IgD-negative memory B cell (primary cell): ENCODE measurements around the gene LIFR. TPM values are rescaled to one million over a fixed set of nuclear protein-coding genes. Genes with fewer than 3 reads are reported as not detected.
A peak's percentile ranks its signal among the peaks of the same experiment; 100 is the strongest.

Experiments
- H3K27ac Mint-ChIP-seq, 3 donors: one replicate each; pipeline ENCODE4 v1.8.0; 2020 to 2022; ENCODE audit warnings: mild to moderate bottlenecking in 3 of 3, mixed read lengths in 3 of 3, moderate library complexity in 1 of 3
- H3K27me3 Mint-ChIP-seq: one replicate; pipeline ENCODE4 v1.8.0; 2021; ENCODE audit warnings: mixed read lengths
- H3K36me3 Mint-ChIP-seq: one replicate; pipeline ENCODE4 v1.8.0; 2020; ENCODE audit warnings: mild to moderate bottlenecking, mixed read lengths
- H3K4me1 Mint-ChIP-seq, 3 donors: one replicate each; pipeline ENCODE4 v1.8.0; 2020 to 2022; ENCODE audit warnings: mixed read lengths in 3 of 3, mild to moderate bottlenecking in 1 of 3
- H3K4me3 Mint-ChIP-seq, 4 donors: one replicate each; pipeline ENCODE4 v1.8.0; 2020 to 2022; ENCODE audit warnings: mild to moderate bottlenecking in 4 of 4, mixed read lengths in 4 of 4, moderate library complexity in 3 of 4
- H3K9me3 Mint-ChIP-seq, 3 donors: one replicate each; pipeline ENCODE4 v1.8.0; 2020 to 2021; ENCODE audit warnings: mixed read lengths in 3 of 3, mild to moderate bottlenecking in 1 of 3
- polyA plus RNA-seq: library from polyadenylated mRNA; unstranded; fragments of 300-500 nt; fragmentation: Illumina TruSeq; gene quantifications from one replicate; pipeline ENCODE4 v1.2.3, GENCODE V29; 2021

The LIFR gene
- polyA plus RNA-seq, 1 donor from 2014 or later: not detected

DNA sequence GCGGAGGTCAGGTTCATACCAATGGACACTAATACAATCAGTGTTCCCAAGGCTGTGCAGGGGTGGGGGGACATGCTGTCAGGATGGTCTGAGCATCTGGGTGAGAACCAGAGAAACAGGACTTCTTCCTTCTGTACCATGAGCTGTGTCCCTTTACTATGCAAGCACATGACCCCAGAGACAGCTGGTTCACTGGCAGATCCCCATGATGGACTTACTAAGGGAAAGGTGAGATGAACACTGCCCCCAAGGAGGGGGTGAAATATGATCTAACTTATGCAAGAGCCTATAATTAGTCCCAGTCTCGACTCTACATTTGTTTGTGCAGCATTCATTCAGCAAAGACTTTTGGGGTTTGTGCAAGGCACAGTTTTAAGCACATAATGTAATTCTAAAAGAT lies 91.4 kb downstream of the LIFR start:
- Mint-ChIP-seq H3K9me3 (peaks cover 1 to 4% (median 3%) of the 10 kb centered on the region in 3 donors), H3K36me3 (no peaks in the 10 kb centered on the region), H3K4me1 (no peaks in the 10 kb centered on the region), H3K4me3 (no peak overlapping the region), H3K27ac (no peak overlapping the region), H3K27me3 (peaks cover 47% of the 10 kb centered on the region)

DNA sequence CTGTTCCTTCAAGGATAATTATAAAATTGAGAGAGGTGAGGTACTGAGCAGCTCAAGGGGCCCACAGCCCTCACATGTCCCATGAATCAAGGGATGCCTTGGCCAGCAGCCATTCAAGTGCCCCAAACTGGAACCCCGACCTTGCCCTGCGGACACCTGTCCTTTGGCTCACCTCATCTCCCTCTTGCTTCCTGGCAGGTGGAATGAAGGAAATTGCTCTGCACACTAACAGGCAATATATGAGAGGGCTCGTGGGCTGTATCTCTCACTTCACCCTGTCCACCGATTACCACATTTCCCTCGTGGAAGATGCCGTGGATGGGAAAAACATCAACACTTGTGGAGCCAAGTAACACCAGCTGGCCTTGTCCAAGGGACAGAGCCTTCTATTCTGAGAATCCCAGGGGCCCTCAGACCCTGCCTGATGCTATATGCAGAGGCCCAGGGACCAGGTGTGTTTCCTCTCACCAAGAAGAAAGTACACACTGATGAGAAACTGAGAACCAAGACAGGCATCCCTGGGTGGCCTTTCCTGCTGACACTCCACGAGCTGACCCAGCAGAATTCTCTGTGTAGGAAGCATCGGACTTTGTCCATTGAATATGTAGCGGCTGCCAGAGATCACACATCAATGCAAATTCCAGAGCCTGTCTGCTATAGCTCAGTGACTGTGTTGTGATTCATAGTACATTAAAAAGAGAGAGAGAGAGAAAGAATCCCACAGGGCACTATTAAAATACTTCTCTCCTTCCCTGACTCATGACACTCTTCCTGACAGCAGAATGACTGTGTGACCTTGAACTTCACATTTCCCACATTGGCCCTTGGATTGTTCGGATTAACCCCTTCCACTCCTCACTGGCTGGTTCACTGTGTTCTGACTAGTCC lies 92.6 kb downstream of the LIFR start:
- H3K4me1 Mint-ChIP-seq: no peaks in the 10 kb centered on the region
- H3K27me3 Mint-ChIP-seq: peaks cover 45% of the 10 kb centered on the region
- no peak overlapping the region for H3K27ac Mint-ChIP-seq
- peaks cover 4 to 7% (median 6%) of the 10 kb centered on the region in 3 donors for H3K9me3 Mint-ChIP-seq
- H3K4me3 Mint-ChIP-seq: no peak overlapping the region
- no peaks in the 10 kb centered on the region for H3K36me3 Mint-ChIP-seq

DNA sequence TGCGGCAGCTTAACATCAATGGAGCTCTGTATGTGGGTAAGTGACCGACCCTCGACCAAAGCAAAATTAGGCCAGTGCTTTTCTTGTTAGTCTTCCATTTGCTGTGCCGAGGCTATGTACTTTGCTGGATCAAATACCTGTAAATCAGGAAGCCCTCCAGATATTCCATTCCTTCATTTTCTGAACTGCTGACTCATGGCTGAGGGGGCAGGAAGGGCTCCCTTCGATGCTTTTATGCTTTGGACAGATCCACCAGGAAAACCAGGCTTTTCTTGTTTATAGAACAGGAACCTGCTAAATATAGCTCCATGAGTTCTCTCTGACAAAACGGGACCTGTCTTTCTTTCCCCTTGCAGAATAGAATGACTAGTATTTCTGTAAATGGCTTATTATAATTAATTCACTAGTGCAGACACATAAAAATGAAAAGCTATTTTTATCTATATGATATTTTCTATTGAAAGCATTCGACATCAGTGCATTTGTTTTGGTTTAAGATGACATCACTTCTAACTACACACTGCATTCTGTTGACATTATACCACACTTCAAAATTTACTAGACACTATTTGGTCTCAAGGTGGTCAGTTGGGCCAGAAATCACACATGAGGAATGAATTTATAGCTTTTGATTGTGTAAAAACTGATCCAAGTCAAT lies 93.3 kb downstream of the LIFR start:
- no peak overlapping the region for H3K4me3 Mint-ChIP-seq
- peaks cover 49% of the 10 kb centered on the region for H3K27me3 Mint-ChIP-seq

DNA sequence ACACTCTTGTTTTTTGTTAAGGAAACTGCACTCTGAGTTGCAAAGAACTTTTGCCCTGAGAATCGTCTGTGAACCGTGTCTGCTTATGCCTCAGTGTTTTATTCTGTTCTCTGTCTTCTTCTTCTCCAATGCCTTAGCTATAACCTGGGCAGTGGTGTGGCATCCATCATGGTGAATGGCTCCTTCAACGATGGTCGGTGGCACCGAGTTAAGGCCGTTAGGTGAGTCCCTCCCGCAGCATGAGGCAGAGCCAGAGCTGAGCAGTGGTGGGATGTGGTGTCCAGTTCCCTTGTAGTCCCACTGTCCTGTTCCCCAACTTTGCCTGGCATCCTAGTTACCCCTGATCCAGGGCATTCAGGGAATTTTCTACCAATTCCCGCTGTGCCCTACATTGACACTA lies 98.3 kb downstream of the LIFR start:
- peaks cover 55% of the 10 kb centered on the region for H3K27me3 Mint-ChIP-seq
- no peaks in the 10 kb centered on the region for H3K36me3 Mint-ChIP-seq
- H3K9me3 Mint-ChIP-seq: peaks cover 6 to 22% (median 15%) of the 10 kb centered on the region in 3 donors
- peaks cover 6 to 8% (median 7%) of the 10 kb centered on the region in 3 donors for H3K4me1 Mint-ChIP-seq
- no peak overlapping the region for H3K4me3 Mint-ChIP-seq
- no peak overlapping the region for H3K27ac Mint-ChIP-seq

More for the DNA sequence above, 93.3 kb downstream of the LIFR start:
- H3K4me1 Mint-ChIP-seq: no peaks in the 10 kb centered on the region
- peak overlapping the region in 1 of 3 donors; percentile 32 for H3K27ac Mint-ChIP-seq
- H3K9me3 Mint-ChIP-seq: peaks cover 4 to 7% (median 6%) of the 10 kb centered on the region in 3 donors
- H3K36me3 Mint-ChIP-seq: no peaks in the 10 kb centered on the region

DNA sequence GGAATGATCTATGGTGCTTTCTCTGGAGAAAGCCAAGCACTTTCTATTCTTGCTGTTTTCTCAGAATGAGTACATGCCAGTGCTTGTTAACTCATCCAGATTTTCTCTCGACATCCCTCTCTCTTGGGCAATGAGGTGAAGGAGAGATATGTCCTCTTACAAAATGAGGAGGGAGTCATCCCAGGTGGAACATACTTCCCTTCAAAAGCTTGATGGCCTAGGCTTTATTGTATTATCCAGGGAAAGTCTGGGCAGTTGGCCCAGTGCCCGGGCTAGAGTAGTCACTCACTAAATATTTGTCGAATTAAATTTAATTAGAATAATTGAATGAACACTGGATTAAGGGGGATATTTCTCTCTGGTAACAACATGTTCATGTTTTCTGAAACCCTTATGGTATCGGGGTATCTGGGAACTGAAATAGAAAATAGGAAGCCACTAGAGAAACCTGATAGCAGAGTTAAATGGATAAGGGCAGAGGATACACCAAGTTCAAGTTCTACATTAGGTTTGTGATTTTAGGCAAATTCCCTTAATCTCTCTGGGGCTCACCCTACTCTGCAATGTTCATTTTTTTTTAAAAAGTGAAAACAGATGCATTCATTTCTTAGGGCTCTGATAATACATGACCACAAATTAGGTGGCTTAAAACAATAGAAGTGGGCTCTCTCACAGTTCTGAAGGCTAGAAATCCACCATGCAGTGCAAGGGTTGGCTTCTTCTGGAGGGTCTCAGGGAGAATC lies 99.6 kb downstream of the LIFR start:
- no peak overlapping the region for H3K27ac Mint-ChIP-seq
- no peaks in the 10 kb centered on the region for H3K36me3 Mint-ChIP-seq
- no peak overlapping the region for H3K4me3 Mint-ChIP-seq
- peaks cover 6 to 10% (median 9%) of the 10 kb centered on the region in 3 donors for H3K4me1 Mint-ChIP-seq
- H3K27me3 Mint-ChIP-seq: peaks cover 44% of the 10 kb centered on the region
- H3K9me3 Mint-ChIP-seq: peaks cover 6 to 18% (median 12%) of the 10 kb centered on the region in 3 donors

DNA sequence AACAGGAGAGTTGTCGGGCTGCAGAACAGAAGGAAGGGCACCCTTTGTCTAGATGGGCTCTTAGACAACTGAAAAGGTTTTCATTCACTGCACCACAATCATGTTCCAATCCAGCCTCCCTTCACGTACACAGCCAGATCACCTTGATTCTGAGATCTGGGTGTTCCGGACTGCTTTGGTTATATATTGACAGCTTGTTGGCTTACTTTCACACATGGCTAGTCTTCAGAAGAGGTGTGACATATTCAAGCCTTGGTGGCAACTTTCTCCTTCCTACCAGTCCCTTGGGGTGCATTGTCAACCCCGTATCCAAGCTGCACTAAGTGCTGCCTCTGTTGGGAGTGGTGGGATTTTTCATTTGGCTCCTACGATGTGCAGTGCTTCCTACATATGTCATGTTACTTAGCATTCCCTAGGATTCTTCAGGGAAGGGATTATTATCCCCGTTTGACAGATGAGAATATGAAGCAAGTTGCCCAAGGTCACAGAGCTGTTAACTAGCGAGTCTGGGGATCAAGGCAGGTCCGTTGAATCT lies 100.6 kb downstream of the LIFR start:
- Mint-ChIP-seq H3K36me3 (no peaks in the 10 kb centered on the region), H3K9me3 (peaks cover 6 to 18% (median 12%) of the 10 kb centered on the region in 3 donors), H3K27me3 (peaks cover 47% of the 10 kb centered on the region), H3K4me1 (peaks cover 6 to 10% (median 9%) of the 10 kb centered on the region in 3 donors), H3K4me3 (no peak overlapping the region), H3K27ac (no peak overlapping the region)

DNA sequence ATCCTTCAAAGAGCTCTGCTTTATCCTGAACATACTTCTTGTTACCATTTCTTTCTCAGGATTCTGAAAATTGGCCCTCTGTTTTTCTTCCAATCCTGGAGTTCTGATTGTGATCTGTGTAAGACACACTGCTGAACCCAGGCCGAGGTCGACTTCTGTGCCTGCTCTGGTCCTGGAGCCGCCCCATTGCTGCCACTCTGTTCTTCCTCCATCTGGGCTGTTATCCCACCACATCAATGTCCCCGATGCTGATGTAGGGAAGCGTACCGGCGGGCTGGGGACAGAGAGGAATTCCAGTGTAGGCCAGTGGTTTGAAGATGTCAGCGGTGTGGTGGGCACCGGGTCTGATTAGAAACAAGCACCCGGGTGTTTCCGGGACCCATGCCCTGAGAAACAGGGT lies 102.5 kb downstream of the LIFR start:
- Mint-ChIP-seq H3K27ac (peak overlapping the region; percentile 74 to 87 (median 84)), H3K4me3 (peak overlapping the region in 3 of 4 donors; percentile 43 to 74 (median 51)), H3K4me1 (peaks cover 6 to 10% (median 9%) of the 10 kb centered on the region in 3 donors), H3K36me3 (no peaks in the 10 kb centered on the region), H3K27me3 (peaks cover 44% of the 10 kb centered on the region), H3K9me3 (peaks cover 0 to 18% (median 8%) of the 10 kb centered on the region in 3 donors)

DNA sequence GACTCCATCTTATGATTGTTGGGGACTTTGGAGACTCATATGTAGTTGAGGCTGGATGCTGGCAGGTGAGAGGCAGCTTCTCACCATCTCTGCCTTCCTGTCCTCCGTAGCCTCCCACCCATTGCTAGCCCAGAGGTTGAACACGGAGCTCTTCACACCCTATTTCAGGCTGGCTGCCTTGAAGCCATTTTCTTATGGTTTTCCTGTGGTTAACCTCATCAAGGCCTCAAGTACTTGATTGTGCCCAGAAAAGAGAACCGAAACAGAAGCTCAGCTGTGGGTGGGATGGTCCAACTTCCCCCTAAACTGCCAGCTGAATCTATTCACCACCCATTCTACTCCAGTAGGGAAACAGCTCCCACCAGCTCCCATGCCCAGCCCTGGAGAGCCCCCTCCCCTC lies 102.9 kb downstream of the LIFR start:
- H3K4me1 Mint-ChIP-seq: peaks cover 6 to 10% (median 9%) of the 10 kb centered on the region in 3 donors
- H3K9me3 Mint-ChIP-seq: peaks cover 0 to 18% (median 8%) of the 10 kb centered on the region in 3 donors
- H3K27ac Mint-ChIP-seq: peak overlapping the region; percentile 74 to 87 (median 84)
- H3K36me3 Mint-ChIP-seq: no peaks in the 10 kb centered on the region
- H3K4me3 Mint-ChIP-seq: peak overlapping the region; percentile 6 to 74 (median 47)
- peaks cover 46% of the 10 kb centered on the region for H3K27me3 Mint-ChIP-seq

DNA sequence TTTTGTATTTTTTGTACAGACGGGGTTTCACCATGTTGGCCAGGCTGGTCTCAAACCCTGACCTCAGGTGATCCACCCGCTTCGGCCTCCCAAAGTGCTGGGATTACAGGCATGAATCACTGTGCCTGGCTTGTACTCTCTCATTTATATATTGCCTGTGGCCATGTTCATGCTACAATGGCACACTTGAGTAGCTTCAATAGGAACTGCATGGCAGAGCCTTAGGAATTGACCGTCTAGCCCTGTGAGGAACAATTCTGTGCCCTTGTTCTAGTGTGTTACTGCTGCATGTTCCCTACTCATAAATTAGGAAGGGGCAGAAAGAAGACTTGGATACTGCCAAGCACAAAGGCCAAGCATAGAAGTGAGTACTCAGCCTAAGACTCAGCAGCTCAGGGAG lies 104.2 kb downstream of the LIFR start:
- peaks cover 0 to 14% (median 8%) of the 10 kb centered on the region in 3 donors for H3K9me3 Mint-ChIP-seq
- peaks cover 52% of the 10 kb centered on the region for H3K27me3 Mint-ChIP-seq
- H3K4me1 Mint-ChIP-seq: peaks cover 6 to 10% (median 9%) of the 10 kb centered on the region in 3 donors
- no peak overlapping the region for H3K4me3 Mint-ChIP-seq
- no peak overlapping the region for H3K27ac Mint-ChIP-seq
- no peaks in the 10 kb centered on the region for H3K36me3 Mint-ChIP-seq

DNA sequence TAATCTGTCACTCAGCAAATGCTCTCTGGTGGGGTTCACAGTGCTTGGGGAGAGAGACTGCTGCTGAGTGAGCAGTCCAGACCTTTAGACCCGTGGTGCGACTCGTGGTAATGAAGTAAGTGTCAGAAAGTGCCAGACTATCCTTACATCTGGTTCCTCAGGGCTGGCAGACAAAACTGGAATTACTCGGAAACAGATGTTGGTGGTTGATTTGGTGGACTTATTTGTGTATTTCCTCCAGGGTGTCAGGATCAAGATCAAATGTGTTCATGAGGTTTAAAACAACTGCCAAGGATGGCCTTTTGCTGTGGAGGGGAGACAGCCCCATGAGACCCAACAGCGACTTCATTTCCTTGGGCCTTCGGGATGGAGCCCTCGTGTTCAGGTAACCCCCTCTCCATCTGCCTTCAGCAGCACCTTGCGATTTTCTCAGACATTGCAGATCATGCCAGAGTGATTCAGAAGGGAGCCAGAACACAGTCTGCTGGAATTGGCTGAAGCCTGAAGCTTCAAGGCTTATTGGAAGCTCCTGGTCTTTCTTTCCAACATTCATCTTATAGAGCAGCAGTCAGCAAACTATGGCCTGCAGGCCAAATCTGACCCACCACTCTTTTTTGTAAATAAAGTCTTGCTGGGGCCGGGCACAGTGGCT lies 105.2 kb downstream of the LIFR start:
- Mint-ChIP-seq H3K36me3 (no peaks in the 10 kb centered on the region), H3K4me1 (peaks cover 6 to 10% (median 9%) of the 10 kb centered on the region in 3 donors), H3K9me3 (peaks cover 0 to 9% (median 8%) of the 10 kb centered on the region in 3 donors), H3K27ac (peak overlapping the region in 1 of 3 donors; percentile 51), H3K27me3 (peaks cover 57% of the 10 kb centered on the region), H3K4me3 (no peak overlapping the region)

DNA sequence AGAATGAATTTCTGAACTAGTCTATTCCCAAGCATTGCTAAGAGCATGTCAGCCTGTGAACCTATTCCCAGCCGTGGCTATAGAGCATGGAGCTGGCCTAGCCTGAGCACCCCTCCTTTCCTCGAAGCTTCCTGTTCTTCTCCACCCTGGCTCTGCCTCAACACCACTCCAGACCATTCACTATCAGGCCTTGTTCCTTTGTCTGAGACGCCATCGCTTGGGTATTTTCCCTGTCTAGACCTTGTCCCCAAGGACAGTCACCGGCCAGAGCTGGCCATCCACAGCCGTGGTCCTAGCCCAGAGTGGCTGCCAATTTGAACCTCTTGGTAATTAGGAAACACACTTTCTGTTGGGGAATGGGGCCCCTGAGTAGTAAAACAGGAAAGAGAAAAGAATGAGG lies 105.8 kb downstream of the LIFR start:
- H3K27ac Mint-ChIP-seq: peak overlapping the region; percentile 4 to 51 (median 11)

DNA sequence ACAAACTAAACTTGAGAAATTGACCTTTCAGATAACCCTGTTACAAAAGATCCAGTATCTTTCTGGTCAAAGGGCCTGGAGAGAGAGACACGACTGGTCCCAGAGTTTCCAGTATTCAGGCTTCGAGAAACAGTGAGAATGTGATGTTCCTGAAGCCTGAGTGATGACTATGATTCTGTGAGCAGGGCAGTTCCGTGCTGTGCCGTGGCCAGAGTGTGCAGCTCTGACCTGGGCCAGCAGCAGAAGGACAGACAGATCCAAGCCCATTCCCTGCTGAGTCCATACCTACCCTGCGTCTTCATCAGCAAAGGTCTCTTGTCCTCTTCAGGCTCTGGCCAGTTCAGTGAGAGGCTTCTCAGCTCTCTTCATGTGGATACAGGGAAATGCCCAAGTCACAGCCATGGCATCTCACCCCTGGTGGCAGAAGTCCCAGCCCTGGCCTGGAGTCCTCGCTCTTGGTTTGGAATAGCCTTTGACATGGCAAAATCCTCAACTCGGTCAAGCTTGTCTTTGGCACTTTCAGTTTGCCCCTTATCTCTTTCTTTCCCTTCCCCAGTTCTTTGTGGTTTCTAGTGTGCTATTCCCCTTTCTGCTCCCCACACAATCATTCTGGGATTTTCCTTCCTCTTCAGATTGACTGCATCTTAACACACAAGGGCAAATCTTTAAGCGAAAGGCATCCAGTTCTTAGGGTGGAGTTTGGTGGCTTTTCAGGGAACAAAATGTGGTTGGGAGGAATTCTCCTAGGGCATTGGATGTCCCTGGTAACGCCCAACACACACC lies 107.7 kb downstream of the LIFR start:
- Mint-ChIP-seq H3K9me3 (peaks cover 0 to 7% (median 0%) of the 10 kb centered on the region in 3 donors), H3K36me3 (no peaks in the 10 kb centered on the region), H3K27ac (no peak overlapping the region), H3K4me3 (no peak overlapping the region), H3K27me3 (peaks cover 49% of the 10 kb centered on the region), H3K4me1 (peaks cover 6 to 8% (median 8%) of the 10 kb centered on the region in 3 donors)

More for the DNA sequence above, 105.8 kb downstream of the LIFR start:
- H3K9me3 Mint-ChIP-seq: peaks cover 0 to 7% (median 3%) of the 10 kb centered on the region in 3 donors
- no peaks in the 10 kb centered on the region for H3K36me3 Mint-ChIP-seq
- H3K27me3 Mint-ChIP-seq: peaks cover 54% of the 10 kb centered on the region
- H3K4me3 Mint-ChIP-seq: no peak overlapping the region
- H3K4me1 Mint-ChIP-seq: peaks cover 6 to 10% (median 9%) of the 10 kb centered on the region in 3 donors

DNA sequence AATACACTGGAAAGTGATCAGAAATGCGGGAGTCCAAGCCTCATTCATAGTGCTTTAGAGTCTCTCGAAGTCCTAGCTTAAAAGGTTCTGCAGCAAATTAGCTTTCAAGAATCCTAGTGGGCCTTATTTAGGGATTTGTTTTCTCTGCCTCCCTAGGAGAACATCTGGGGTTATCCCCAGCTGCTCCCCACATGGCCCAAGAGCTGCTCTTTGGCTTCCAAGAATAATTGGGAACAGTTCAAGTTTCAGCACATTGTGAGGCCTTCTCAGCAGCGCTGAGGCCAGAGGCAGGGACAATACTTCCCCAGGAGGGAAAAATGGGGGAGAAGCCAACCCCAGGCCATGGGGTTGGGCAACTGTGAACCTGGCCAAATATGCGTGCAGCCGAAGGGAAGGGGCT lies 108.7 kb downstream of the LIFR start:
- H3K27me3 Mint-ChIP-seq: peaks cover 57% of the 10 kb centered on the region
- no peaks in the 10 kb centered on the region for H3K4me1 Mint-ChIP-seq
- H3K4me3 Mint-ChIP-seq: no peak overlapping the region
- no peaks in the 10 kb centered on the region for H3K36me3 Mint-ChIP-seq
- no peak overlapping the region for H3K27ac Mint-ChIP-seq
- H3K9me3 Mint-ChIP-seq: peaks cover 0 to 2% (median 0%) of the 10 kb centered on the region in 3 donors
